ENCODE measurements around the gene AMER3.
A peak's percentile ranks its signal among the peaks of the same experiment; 100 is the strongest.

AMER3 gene

GRCh38 chr2:130795431-130795830 lies 40.1 kb downstream of the AMER3 start:
- no peak overlapping the region for H2BK120ac ChIP-seq (ENCODE audit: insufficient read depth, low read length, poor library complexity)
- no peak overlapping the region for H3K27ac ChIP-seq (ENCODE audit: low read depth, low read length)
- peaks cover 7% of the 10 kb centered on the region for H3K27me3 ChIP-seq (ENCODE audit: insufficient read depth, low read length)
- H3K79me2 ChIP-seq (ENCODE audit: control insufficient read depth, insufficient read depth, low read length, poor library complexity): no peaks in the 10 kb centered on the region
- no peak overlapping the region for H3K4me3 ChIP-seq (ENCODE audit: low read depth, low read length)
- no peaks in the 10 kb centered on the region for H3K36me3 ChIP-seq (ENCODE audit: control insufficient read depth in 1 of 2, insufficient read depth in 2 of 2, low read length in 2 of 2)
- no peak overlapping the region for H3K23ac ChIP-seq (ENCODE audit: low read length)
- H2BK12ac ChIP-seq (ENCODE audit: low read length): no peak overlapping the region
- no peak overlapping the region for H4K8ac ChIP-seq (ENCODE audit: low read depth, low read length)
- H3K14ac ChIP-seq (ENCODE audit: low read length): no peak overlapping the region
- H2AFZ ChIP-seq (ENCODE audit: insufficient read depth, low read length, poor library complexity): no peak overlapping the region
- no peak overlapping the region for H3K4me2 ChIP-seq (ENCODE audit: low read length)
- no peak overlapping the region for H2AK5ac ChIP-seq (ENCODE audit: low read length)
- no peak overlapping the region for H4K12ac ChIP-seq (ENCODE audit: low read depth, low read length)
- no peak overlapping the region for H4K91ac ChIP-seq (ENCODE audit: low read depth, low read length)
- H3K4me1 ChIP-seq (ENCODE audit: control insufficient read depth in 1 of 2, insufficient read depth in 2 of 2, low read length in 2 of 2): peaks cover 5 to 6% of the 10 kb centered on the region in 2 experiments
- H3K9ac ChIP-seq (ENCODE audit: low read length): no peak overlapping the region
- WGBS (ENCODE audit: extremely low coverage, insufficient coverage, insufficient read length): no CpG with 5 or more reads among the region's 2 CpGs
- no peak overlapping the region for H3K4ac ChIP-seq (ENCODE audit: low read depth, low read length)
- no peak for DNase-seq
- no peak overlapping the region for H2BK5ac ChIP-seq (ENCODE audit: low read depth, low read length, poor library complexity)
- no peak overlapping the region for H3K18ac ChIP-seq (ENCODE audit: low read length)
- no peaks in the 10 kb centered on the region for H3K9me3 ChIP-seq (ENCODE audit: insufficient read depth, low read depth, low read length)
- peaks cover 6% of the 10 kb centered on the region for H3K79me1 ChIP-seq (ENCODE audit: low read length)

GRCh38 chr2:130796290-130796689 lies 41.0 kb downstream of the AMER3 start:
- Histone ChIP-seq H3K79me2 (ENCODE audit: control insufficient read depth, insufficient read depth, low read length, poor library complexity) (no peaks in the 10 kb centered on the region), H3K18ac (ENCODE audit: low read length) (no peak overlapping the region), H3K4me2 (ENCODE audit: low read length) (no peak overlapping the region), H3K4ac (ENCODE audit: low read depth, low read length) (no peak overlapping the region), H3K4me3 (ENCODE audit: low read depth, low read length) (no peak overlapping the region), H2AK5ac (ENCODE audit: low read length) (no peak overlapping the region), H4K91ac (ENCODE audit: low read depth, low read length) (no peak overlapping the region), H2BK5ac (ENCODE audit: low read depth, low read length, poor library complexity) (no peak overlapping the region), H3K36me3 (ENCODE audit: control insufficient read depth in 1 of 2, insufficient read depth in 2 of 2, low read length in 2 of 2) (no peaks in the 10 kb centered on the region), H3K27me3 (ENCODE audit: insufficient read depth, low read length) (peaks cover 7% of the 10 kb centered on the region), H3K9ac (ENCODE audit: low read length) (no peak overlapping the region), H3K14ac (ENCODE audit: low read length) (no peak overlapping the region), H4K8ac (ENCODE audit: low read depth, low read length) (no peak overlapping the region), H3K79me1 (ENCODE audit: low read length) (peaks cover 6% of the 10 kb centered on the region), H3K9me3 (ENCODE audit: insufficient read depth, low read depth, low read length) (no peaks in the 10 kb centered on the region), H3K23ac (ENCODE audit: low read length) (no peak overlapping the region), H2BK12ac (ENCODE audit: low read length) (no peak overlapping the region), H2AFZ (ENCODE audit: insufficient read depth, low read length, poor library complexity) (no peak overlapping the region), H3K4me1 (ENCODE audit: control insufficient read depth in 1 of 2, insufficient read depth in 2 of 2, low read length in 2 of 2) (peaks cover 5 to 6% of the 10 kb centered on the region in 2 experiments), H3K27ac (ENCODE audit: low read depth, low read length) (no peak overlapping the region), H4K12ac (ENCODE audit: low read depth, low read length) (no peak overlapping the region), H2BK120ac (ENCODE audit: insufficient read depth, low read length, poor library complexity) (no peak overlapping the region)
- no CpG with 5 or more reads among the region's 3 CpGs for WGBS (ENCODE audit: extremely low coverage, insufficient coverage, insufficient read length)
- DNase-seq: no peak

DNA sequence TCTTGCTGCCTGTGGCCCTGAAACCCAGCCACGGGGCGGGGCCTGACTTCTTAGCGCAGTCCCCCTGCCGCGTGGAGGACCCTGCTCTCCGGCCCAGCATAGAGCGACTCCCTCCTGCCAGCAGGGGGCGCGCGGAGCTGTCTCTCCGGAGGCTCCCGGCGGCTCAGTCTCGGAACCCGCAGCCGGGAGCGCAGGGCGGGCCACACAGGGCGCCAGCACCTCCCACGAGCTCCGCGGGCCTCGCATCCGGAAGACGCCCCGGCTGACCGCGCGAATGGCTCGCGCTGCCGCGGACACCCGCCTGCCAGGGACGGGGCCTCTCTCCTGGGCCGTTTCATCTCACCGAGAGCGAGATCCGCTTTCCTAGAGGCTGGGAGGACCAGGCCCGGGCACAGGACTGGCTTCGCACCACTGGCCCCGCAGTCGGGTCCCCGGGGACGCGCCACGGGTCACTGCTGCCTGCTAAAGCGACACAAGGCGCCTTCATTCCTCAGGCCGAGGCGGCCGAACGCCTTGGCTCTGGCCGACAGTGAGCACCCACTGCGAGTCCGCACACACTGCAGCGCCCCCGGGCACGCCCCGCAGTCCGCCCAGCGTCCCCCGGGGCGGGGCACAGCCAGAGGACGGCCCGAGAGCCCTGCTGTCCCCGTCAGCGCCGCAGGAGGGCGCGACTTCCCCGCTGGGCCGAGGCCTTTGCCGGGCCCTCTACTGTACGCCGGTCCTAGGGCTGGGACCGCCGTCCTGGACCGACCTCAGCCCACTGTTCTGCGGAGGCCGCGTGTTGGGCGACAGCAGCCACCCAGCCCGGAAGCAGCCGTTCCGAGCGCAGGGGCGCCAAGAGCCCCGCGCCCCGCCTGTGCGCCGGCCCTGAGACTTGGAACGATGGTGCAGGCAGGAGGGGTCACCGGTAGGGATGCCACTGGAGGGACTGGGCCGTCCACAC lies 42.4 kb downstream of the AMER3 start:
- Histone ChIP-seq H3K79me1 (ENCODE audit: low read length) (peaks cover 6% of the 10 kb centered on the region), H2BK12ac (ENCODE audit: low read length) (no peak overlapping the region), H4K12ac (ENCODE audit: low read depth, low read length) (peak overlapping the region; percentile 84), H3K27ac (ENCODE audit: low read depth, low read length) (peak overlapping the region; percentile 52), H2BK120ac (ENCODE audit: insufficient read depth, low read length, poor library complexity) (peak overlapping the region; percentile 26), H3K18ac (ENCODE audit: low read length) (peak overlapping the region; percentile 50), H3K27me3 (ENCODE audit: insufficient read depth, low read length) (peaks cover 7% of the 10 kb centered on the region), H3K36me3 (ENCODE audit: control insufficient read depth in 1 of 2, insufficient read depth in 2 of 2, low read length in 2 of 2) (no peaks in the 10 kb centered on the region), H3K9me3 (ENCODE audit: insufficient read depth, low read depth, low read length) (no peaks in the 10 kb centered on the region), H3K4ac (ENCODE audit: low read depth, low read length) (no peak overlapping the region), H4K8ac (ENCODE audit: low read depth, low read length) (peak overlapping the region; percentile 92), H2BK5ac (ENCODE audit: low read depth, low read length, poor library complexity) (peak overlapping the region; percentile 18), H3K4me2 (ENCODE audit: low read length) (peak overlapping the region; percentile 99), H4K91ac (ENCODE audit: low read depth, low read length) (peak overlapping the region; percentile 76), H2AK5ac (ENCODE audit: low read length) (no peak overlapping the region), H3K14ac (ENCODE audit: low read length) (peak overlapping the region; percentile 75), H3K79me2 (ENCODE audit: control insufficient read depth, insufficient read depth, low read length, poor library complexity) (no peaks in the 10 kb centered on the region), H3K4me1 (ENCODE audit: control insufficient read depth in 1 of 2, insufficient read depth in 2 of 2, low read length in 2 of 2) (peaks cover 5 to 6% of the 10 kb centered on the region in 2 experiments), H3K9ac (ENCODE audit: low read length) (peak overlapping the region; percentile 83), H3K4me3 (ENCODE audit: low read depth, low read length) (peak overlapping the region; percentile 91), H2AFZ (ENCODE audit: insufficient read depth, low read length, poor library complexity) (peak overlapping the region; percentile 98), H3K23ac (ENCODE audit: low read length) (no peak overlapping the region)
- peak; percentile 94 to 98 for DNase-seq
- no CpG with 5 or more reads among the region's 96 CpGs for WGBS (ENCODE audit: extremely low coverage, insufficient coverage, insufficient read length)

DNA sequence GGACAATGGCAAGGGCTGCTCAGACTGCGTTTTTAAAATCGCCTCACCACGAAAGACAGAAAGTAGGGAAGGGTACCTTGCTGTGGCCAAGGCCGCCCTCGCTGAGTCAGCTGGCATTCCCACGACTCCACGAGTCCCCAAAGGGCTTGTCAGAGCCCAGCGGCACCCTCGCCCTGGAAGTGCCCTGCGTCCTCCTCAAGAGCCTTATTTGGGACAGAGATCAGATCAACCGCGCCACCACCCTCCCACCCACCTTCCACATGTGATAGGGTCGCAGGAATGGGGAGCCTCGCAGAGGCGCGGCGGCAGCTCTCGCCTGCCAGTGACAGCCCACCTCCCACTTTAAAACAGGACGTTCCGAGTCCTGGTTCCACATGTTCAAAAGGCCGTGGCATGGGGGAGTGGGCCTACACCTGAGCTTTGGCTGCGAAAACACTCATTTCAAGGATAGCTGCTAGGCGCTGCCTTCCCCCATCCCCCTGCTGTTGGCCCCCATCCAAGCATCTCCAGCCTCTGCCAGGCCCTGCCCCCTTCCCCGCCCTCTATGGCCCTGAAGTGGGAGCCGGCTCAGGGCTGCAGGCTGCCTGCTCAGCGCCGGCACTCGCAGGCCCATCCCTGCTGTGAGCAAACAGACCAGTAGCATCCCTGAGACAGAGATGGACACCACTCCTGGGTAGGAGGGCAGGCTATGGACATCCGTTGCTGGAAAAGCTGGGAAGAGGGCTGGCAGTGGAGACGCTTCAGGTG lies 43.3 kb downstream of the AMER3 start:
- Histone ChIP-seq H4K91ac (ENCODE audit: low read depth, low read length) (no peak overlapping the region), H3K4me2 (ENCODE audit: low read length) (peak overlapping the region; percentile 99), H4K8ac (ENCODE audit: low read depth, low read length) (peak overlapping the region; percentile 54), H3K27ac (ENCODE audit: low read depth, low read length) (no peak overlapping the region), H3K9me3 (ENCODE audit: insufficient read depth, low read depth, low read length) (no peaks in the 10 kb centered on the region), H2BK12ac (ENCODE audit: low read length) (no peak overlapping the region), H2AFZ (ENCODE audit: insufficient read depth, low read length, poor library complexity) (peak overlapping the region; percentile 76), H4K12ac (ENCODE audit: low read depth, low read length) (no peak overlapping the region), H2AK5ac (ENCODE audit: low read length) (no peak overlapping the region), H3K23ac (ENCODE audit: low read length) (no peak overlapping the region), H3K4me3 (ENCODE audit: low read depth, low read length) (peak overlapping the region; percentile 53), H3K4ac (ENCODE audit: low read depth, low read length) (no peak overlapping the region), H3K79me1 (ENCODE audit: low read length) (peaks cover 6% of the 10 kb centered on the region), H3K27me3 (ENCODE audit: insufficient read depth, low read length) (peaks cover 7% of the 10 kb centered on the region), H3K36me3 (ENCODE audit: control insufficient read depth in 1 of 2, insufficient read depth in 2 of 2, low read length in 2 of 2) (no peaks in the 10 kb centered on the region), H3K14ac (ENCODE audit: low read length) (no peak overlapping the region), H3K4me1 (ENCODE audit: control insufficient read depth in 1 of 2, insufficient read depth in 2 of 2, low read length in 2 of 2) (peaks cover 5 to 6% of the 10 kb centered on the region in 2 experiments), H3K9ac (ENCODE audit: low read length) (no peak overlapping the region), H3K79me2 (ENCODE audit: control insufficient read depth, insufficient read depth, low read length, poor library complexity) (no peaks in the 10 kb centered on the region), H2BK5ac (ENCODE audit: low read depth, low read length, poor library complexity) (no peak overlapping the region), H3K18ac (ENCODE audit: low read length) (no peak overlapping the region), H2BK120ac (ENCODE audit: insufficient read depth, low read length, poor library complexity) (no peak overlapping the region)
- no CpG with 5 or more reads among the region's 30 CpGs for WGBS (ENCODE audit: extremely low coverage, insufficient coverage, insufficient read length)
- DNase-seq: no peak

Data from trophoblast cell (in vitro differentiated cells and primary cell).